Liver (tissue), 9 donors: Measurements from ENCODE around the gene CFDP1. TPM values are rescaled to one million over a fixed set of nuclear protein-coding genes. Genes with fewer than 3 reads are reported as not detected.

ENCODE experiments used
- DNase-seq: peaks from one replicate; pipeline ENCODE4 v3.0.0-alpha.2; 2017; ENCODE audit warnings: low spot score
- H3K27ac ChIP-seq, 2 donors: one replicate each; pipeline ENCODE4 v1.7.0; 2013; ENCODE audit warnings: inconsistent platforms in 2 of 2, low read length in 2 of 2, control low read depth in 1 of 2, low read depth in 1 of 2, mild to moderate bottlenecking in 1 of 2
- H3K27me3 ChIP-seq, 4 donors: one replicate each; pipeline versions ENCODE4 v1.6.1 to v1.7.0; 2013; ENCODE audit warnings: low read length in 3 of 4, inconsistent platforms in 1 of 4, mild to moderate bottlenecking in 1 of 4, moderate library complexity in 1 of 4; ENCODE audit not compliant: control insufficient read depth in 4 of 4, insufficient read depth in 4 of 4
- H3K36me3 ChIP-seq, 4 donors: one replicate each; pipeline versions ENCODE4 v1.6.1 to v1.7.0; 2013; ENCODE audit warnings: low read length in 3 of 4, mild to moderate bottlenecking in 3 of 4, low read depth in 1 of 4, moderate library complexity in 1 of 4; ENCODE audit not compliant: control insufficient read depth in 4 of 4, insufficient read depth in 3 of 4
- H3K4me1 ChIP-seq, 4 donors: one replicate each; pipeline versions ENCODE4 v1.6.1 to v1.7.0; 2013; ENCODE audit warnings: low read length in 3 of 4, mild to moderate bottlenecking in 3 of 4, moderate library complexity in 1 of 4; ENCODE audit not compliant: control insufficient read depth in 4 of 4, insufficient read depth in 4 of 4
- H3K4me3 ChIP-seq, 3 donors: one replicate each; pipeline versions ENCODE4 v1.6.1 to v1.7.0; 2013; ENCODE audit warnings: low read length in 3 of 3, control low read depth in 1 of 3, low read depth in 1 of 3, mild to moderate bottlenecking in 1 of 3
- H3K9ac ChIP-seq, 2 donors: one replicate each; pipeline ENCODE4 v1.7.0; 2013; ENCODE audit warnings: low read length in 2 of 2, mild to moderate bottlenecking in 2 of 2, moderate library complexity in 2 of 2, control low read depth in 1 of 2, low read depth in 1 of 2
- H3K9me3 ChIP-seq, 4 donors: one replicate each; pipeline versions ENCODE4 v1.6.1 to v1.7.0; 2013; ENCODE audit warnings: low read length in 3 of 4; ENCODE audit not compliant: control insufficient read depth in 4 of 4
- ATF3 ChIP-seq: IDR thresholded peaks from 2 replicates; pipeline ENCODE4 v1.6.1; 2016; ENCODE audit warnings: antibody characterized with exemption
- CTCF ChIP-seq: fragments of 150-350 bp; IDR thresholded peaks from 2 replicates; pipeline ENCODE4 v1.5.1; 2017; ENCODE audit warnings: improper control_type of control experiment, low read depth, low read length; ENCODE audit not compliant: missing input control
- EGR1 ChIP-seq, 2 donors: IDR thresholded peaks; 2 replicates each; pipeline ENCODE4 v1.6.1; 2016 to 2018; ENCODE audit warnings: antibody characterized with exemption in 2 of 2, low read depth in 2 of 2
- FOXA1 ChIP-seq: IDR thresholded peaks from 2 replicates; pipeline ENCODE4 v1.6.1; 2016; ENCODE audit warnings: antibody characterized with exemption
- FOXA2 ChIP-seq: IDR thresholded peaks from 2 replicates; pipeline ENCODE4 v1.6.1; 2016; ENCODE audit warnings: antibody characterized with exemption
- GABPA ChIP-seq, 2 donors: IDR thresholded peaks in 1 of 2; conservative IDR thresholded peaks in 1 of 2; 2 replicates each; pipeline ENCODE4 v1.6.1; 2016; ENCODE audit warnings: antibody characterized with exemption in 2 of 2, mild to moderate bottlenecking in 1 of 2, moderate library complexity in 1 of 2
- HNF4A ChIP-seq, 2 donors: conservative IDR thresholded peaks; 2 replicates each; pipeline ENCODE4 v1.6.1; 2016; ENCODE audit warnings: antibody characterized with exemption in 2 of 2, mild to moderate bottlenecking in 2 of 2
- HNF4G ChIP-seq: IDR thresholded peaks from 2 replicates; pipeline ENCODE4 v1.6.1; 2016; ENCODE audit warnings: antibody characterized with exemption
- MAX ChIP-seq: IDR thresholded peaks from 2 replicates; pipeline ENCODE4 v1.6.1; 2016; ENCODE audit warnings: antibody characterized with exemption
- NR2F2 ChIP-seq: IDR thresholded peaks from 2 replicates; pipeline ENCODE4 v1.6.1; 2016; ENCODE audit warnings: antibody characterized with exemption
- RAD21 ChIP-seq, 2 donors: IDR thresholded peaks; 2 replicates each; pipeline ENCODE4 v1.6.1; 2016; ENCODE audit warnings: antibody characterized with exemption in 2 of 2, mild to moderate bottlenecking in 2 of 2
- REST ChIP-seq: IDR thresholded peaks from 2 replicates; pipeline ENCODE4 v1.6.1; 2016; ENCODE audit warnings: antibody characterized with exemption, mild to moderate bottlenecking
- RXRA ChIP-seq, 2 donors: IDR thresholded peaks; 2 replicates each; pipeline ENCODE4 v1.6.1; 2017 to 2018; ENCODE audit warnings: antibody characterized with exemption in 2 of 2, mild to moderate bottlenecking in 1 of 2
- SP1 ChIP-seq: IDR thresholded peaks from 2 replicates; pipeline ENCODE4 v1.6.1; 2018; ENCODE audit warnings: antibody characterized with exemption, mild to moderate bottlenecking
- TAF1 ChIP-seq: conservative IDR thresholded peaks from 2 replicates; pipeline ENCODE4 v1.6.1; 2016; ENCODE audit warnings: antibody characterized with exemption, mild to moderate bottlenecking
- YY1 ChIP-seq: IDR thresholded peaks from 2 replicates; pipeline ENCODE4 v1.6.1; 2016; ENCODE audit warnings: antibody characterized with exemption, mild to moderate bottlenecking
- ZBTB33 ChIP-seq: IDR thresholded peaks from 2 replicates; pipeline ENCODE4 v1.6.1; 2016; ENCODE audit warnings: antibody characterized with exemption
- WGBS: extraction: QIAGEN DNeasy Blood & Tissue Kit; methylation state at CpG from one replicate; pipeline ENCODE4 v1.1.7; 2013; 5-methylcytosine and 5-hydroxymethylcytosine counted together
- polyA plus RNA-seq, 2 donors: library from polyadenylated mRNA; stranded (reverse) in 1 of 2; unstranded in 1 of 2; fragments of 200-250 nt in 1 of 2; fragments of >200 nt in 1 of 2; fragmentation: Nextera tagmentation in 1 of 2; extraction: Ambion mirVana in 1 of 2; gene quantifications; one replicate each; pipeline versions ENCODE4 v1.2.1 to v1.2.3, GENCODE V29; 2013 to 2015
- total RNA-seq, 2 donors: library from RNA; depleted of rRNA; stranded (reverse); fragments of >200 nt; gene quantifications; one replicate each; pipeline ENCODE4 v1.2.3, GENCODE V29; 2014
- donor health status: healthy.
- donor health status: healthy.
- donor health status: healthy.
- donor health status: healthy.
- donor health status: healthy.

Gene CFDP1
- total and polyA plus RNA-seq, 4 donors, result 20.5 to 49.2 (median 33.9) TPM

GRCh38 chr16:75248536-75249380 is 184.5 kb downstream of the CFDP1 start:
- Histone ChIP-seq H3K36me3 (no peaks in the 10 kb centered on the region), H3K4me3 (no peak overlapping the region), H3K9ac (no peak overlapping the region), H3K9me3 (no peaks in the 10 kb centered on the region), H3K27ac (peak overlapping the region; percentile 51 to 87), H3K4me1 (peaks cover 30 to 74% (median 48%) of the 10 kb centered on the region in 4 donors), H3K27me3 (no peaks in the 10 kb centered on the region)
- no peak for TF ChIP-seq ATF3
- TF ChIP-seq HNF4A (conservative IDR thresholded peaks at IDR 0.05), result no peak
- no peak for TF ChIP-seq FOXA2
- TF ChIP-seq RXRA (IDR thresholded peaks at IDR 0.05), result no peak
- no peak for TF ChIP-seq RAD21 (IDR thresholded peaks at IDR 0.05)
- no peak for TF ChIP-seq REST
- TF ChIP-seq FOXA1, result no peak
- no peak for TF ChIP-seq HNF4G
- no peak for TF ChIP-seq YY1
- no peak for TF ChIP-seq GABPA (IDR thresholded peaks at IDR 0.05 in 1 of 2, conservative IDR thresholded peaks at IDR 0.05 in 1 of 2)
- no peak for TF ChIP-seq NR2F2
- TF ChIP-seq EGR1 (IDR thresholded peaks at IDR 0.05; ENCODE audit: low read depth in 2 of 2), result no peak
- TF ChIP-seq MAX, result no peak
- TF ChIP-seq SP1, result no peak
- no peak for TF ChIP-seq CTCF
- no peak for TF ChIP-seq TAF1
- TF ChIP-seq ZBTB33, result no peak
- 80% methylated on average over 17 of the region's 17 CpGs for WGBS
- DNase-seq, result no peak
